Measurements from ENCODE around the gene DCTD. TPM values are rescaled to one million over a fixed set of nuclear protein-coding genes. Genes with fewer than 3 reads are reported as not detected.

DCTD gene
- total and polyA plus RNA-seq, 2 of the 13 experiments (the other 11 are each of a cell fraction or from before 2014, with no cell fraction given) = 85.1 to 95.3 TPM

- TF ChIP-seq, protein P1, sequence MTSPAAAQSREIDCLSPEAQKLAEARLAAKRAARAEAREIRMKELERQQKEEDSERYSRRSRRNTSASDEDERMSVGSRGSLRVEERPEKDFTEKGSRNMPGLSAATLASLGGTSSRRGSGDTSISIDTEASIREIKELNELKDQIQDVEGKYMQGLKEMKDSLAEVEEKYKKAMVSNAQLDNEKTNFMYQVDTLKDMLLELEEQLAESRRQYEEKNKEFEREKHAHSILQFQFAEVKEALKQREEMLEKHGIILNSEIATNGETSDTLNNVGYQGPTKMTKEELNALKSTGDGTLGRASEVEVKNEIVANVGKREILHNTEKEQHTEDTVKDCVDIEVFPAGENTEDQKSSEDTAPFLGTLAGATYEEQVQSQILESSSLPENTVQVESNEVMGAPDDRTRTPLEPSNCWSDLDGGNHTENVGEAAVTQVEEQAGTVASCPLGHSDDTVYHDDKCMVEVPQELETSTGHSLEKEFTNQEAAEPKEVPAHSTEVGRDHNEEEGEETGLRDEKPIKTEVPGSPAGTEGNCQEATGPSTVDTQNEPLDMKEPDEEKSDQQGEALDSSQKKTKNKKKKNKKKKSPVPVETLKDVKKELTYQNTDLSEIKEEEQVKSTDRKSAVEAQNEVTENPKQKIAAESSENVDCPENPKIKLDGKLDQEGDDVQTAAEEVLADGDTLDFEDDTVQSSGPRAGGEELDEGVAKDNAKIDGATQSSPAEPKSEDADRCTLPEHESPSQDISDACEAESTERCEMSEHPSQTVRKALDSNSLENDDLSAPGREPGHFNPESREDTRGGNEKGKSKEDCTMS (CRISPR knock-in tag; conservative IDR thresholded peaks at IDR 0.05) = no peak
- TF ChIP-seq ZNF589 (CRISPR knock-in tag; conservative IDR thresholded peaks at IDR 0.05) (no peak), MBD4 (IDR thresholded peaks at IDR 0.05; ENCODE audit: borderline replicate concordance, low read length) (no peak), NFYC (CRISPR knock-in tag; IDR thresholded peaks at IDR 0.05) (no peak), ZNF776 (CRISPR knock-in tag; IDR thresholded peaks at IDR 0.05) (no peak), ZNF770 (CRISPR knock-in tag; IDR thresholded peaks at IDR 0.05) (no peak), RNF219 (CRISPR knock-in tag; IDR thresholded peaks at IDR 0.05) (no peak)
Observed at GRCh38 chr4:182869697-182870096, 47.5 kb downstream of the DCTD start (continued).

All from HepG2 (cell line).